Superior temporal gyrus (tissue), 1 donor: ENCODE data around the gene CPEB2.

Source experiments
- DNase-seq: peaks from one replicate; pipeline ENCODE4 v3.0.0-alpha.2; 2016; ENCODE audit errors: extremely low spot score

CPEB2 gene

GRCh38 chr4:15010038-15010585 is 7.8 kb downstream of the CPEB2 start:
- peak; percentile 25 for DNase-seq

DNA sequence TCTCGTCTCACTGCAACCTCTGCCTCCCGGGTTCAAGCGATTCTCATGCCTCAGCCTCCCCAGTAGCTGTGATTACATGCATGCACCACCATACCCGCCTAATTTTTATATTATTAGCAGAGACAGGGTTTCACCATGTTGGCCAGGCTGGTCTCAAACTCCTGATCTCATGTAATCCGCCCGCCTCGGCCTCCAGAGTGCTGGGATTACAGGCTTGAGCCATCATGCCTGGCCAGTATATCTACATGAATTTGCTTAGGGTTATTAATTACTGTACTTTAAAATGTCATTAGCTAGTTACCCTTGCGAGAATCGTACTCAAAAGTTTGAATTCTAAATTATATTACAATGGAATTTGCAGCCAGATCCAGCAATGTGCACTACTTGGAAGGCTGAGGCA is 8.9 kb downstream of the CPEB2 start:
- peak; percentile 20 for DNase-seq

- DNase-seq, result peak; percentile 68
Observed at GRCh38 chr4:15012017-15012788, 9.9 kb downstream of the CPEB2 start.

- DNase-seq, result peak; percentile 46
Observed at GRCh38 chr4:15013585-15013984, 11.3 kb downstream of the CPEB2 start.

- DNase-seq, result no peak
Observed at GRCh38 chr4:15015170-15015569, 12.9 kb downstream of the CPEB2 start.

DNA sequence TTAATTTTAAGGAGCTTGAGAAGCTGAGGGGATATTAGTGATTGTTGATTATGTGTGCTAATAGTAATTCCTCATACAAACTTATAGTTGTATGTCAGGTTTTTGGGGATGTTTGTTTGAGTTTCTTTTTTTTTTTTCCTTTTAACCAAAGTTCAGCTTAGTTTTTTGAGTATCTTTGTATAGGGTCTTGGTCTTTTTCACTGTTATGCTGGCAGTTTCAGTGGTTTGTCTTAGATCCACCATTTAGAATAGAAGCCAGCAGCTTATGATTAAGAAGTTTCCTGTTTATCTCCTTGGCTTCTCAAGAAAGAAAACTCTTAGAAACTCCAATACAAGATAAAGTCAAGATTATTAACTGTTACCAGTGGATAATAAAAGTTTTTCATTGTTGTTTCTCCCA is 16.1 kb downstream of the CPEB2 start:
- no peak for DNase-seq

GRCh38 chr4:15020502-15021286 is 18.4 kb downstream of the CPEB2 start:
- peak; percentile 75 for DNase-seq

DNA sequence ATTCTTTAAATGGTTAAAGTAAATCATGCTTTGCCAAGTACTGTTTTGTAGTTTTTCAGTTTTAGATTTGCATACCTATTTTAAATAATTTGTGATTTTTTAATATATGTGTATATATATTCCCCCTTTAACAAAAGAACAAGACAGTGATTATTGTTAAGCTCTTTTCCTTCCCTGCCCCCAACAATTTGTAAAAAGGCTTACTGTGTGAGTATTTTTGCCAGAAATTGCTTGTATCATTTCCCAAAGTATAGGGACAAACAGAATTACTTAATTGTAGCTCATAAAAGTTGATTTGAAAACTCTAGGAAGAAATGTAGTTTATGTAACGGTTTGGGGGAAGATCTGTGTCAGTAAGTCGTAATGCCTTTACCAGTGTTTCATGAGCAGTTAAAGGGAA is 19.0 kb downstream of the CPEB2 start:
- DNase-seq, result peak; percentile 79

DNA sequence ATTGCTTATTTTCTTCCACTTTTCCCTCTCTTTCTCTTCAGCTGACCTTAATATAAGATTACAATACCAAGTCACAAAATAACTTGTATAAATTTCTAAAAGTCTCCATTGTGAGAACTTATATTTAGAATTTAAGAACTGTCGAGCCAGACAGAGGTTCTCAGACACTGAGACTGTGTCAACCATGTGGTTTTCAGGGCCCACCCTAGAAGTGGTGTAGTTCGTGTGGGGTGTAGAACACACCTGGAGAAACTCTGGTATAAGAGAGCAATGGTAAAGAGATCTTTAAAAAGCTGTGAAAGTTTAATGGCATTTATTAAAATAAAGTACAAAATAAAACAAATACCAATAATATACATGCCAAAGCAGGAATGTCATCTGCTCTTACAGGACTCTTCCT is 19.7 kb downstream of the CPEB2 start:
- no peak for DNase-seq

DNA sequence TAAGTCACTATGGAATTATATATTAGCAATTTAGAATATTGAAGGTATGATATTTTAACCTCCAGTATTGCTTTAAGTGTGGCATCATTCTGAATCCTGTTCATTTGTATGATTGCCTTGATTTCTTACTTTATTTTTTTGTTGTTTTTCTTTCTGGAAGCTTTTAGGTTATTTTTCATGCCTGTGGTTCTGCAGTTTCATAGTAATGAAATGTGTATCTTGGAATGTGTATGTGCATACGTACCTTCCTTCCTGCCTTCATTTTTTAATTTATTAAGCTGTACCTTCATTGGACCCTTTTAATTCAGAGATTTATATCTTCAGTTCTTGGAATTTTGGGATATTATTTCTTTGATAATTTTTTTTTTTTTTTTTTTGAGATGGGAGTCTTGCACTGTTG is 22.1 kb downstream of the CPEB2 start:
- no peak for DNase-seq

DNA sequence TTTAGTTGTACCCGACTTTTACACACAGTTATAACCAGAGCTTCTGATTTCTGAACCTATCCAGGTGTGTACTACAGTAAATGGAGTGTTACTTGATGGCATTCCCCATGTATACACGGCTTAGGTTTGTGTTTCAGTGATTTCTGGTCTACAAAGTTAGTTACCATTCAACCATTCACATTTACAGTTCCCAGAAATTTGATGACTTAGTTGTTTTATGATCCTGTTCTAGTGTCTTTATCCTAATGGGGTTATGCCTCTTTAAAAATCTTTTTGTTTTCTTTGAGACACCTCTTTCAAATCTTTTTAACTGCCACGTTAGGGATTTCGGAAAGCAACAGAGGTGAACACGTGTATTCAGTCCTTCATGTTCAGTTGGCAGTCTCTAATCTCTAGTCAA is 23.4 kb downstream of the CPEB2 start:
- no peak for DNase-seq

DNA sequence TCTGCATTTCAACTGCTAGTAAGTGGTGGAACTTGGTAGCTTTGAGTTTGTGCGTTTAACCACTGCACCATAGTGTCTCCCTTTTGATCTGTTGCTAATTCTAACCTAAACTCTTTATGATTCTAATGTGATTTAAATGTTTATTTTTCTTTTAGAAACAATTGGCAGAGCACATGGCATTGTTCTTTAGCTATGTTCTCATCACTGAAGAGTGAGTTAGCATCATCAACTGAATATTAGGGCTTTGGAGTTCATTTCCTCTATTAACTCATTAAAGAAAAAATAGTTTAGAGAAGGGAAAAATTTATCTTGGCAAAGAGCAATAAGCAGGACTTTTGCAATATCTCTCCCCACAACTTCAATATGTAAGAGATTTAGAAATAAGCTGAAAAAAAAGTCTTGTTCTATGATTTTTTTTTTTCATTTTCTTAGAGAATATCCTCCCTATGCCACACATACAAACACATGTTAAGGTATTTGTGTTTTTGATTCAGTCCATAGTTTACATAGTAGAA is 25.7 kb downstream of the CPEB2 start:
- no peak for DNase-seq

DNA sequence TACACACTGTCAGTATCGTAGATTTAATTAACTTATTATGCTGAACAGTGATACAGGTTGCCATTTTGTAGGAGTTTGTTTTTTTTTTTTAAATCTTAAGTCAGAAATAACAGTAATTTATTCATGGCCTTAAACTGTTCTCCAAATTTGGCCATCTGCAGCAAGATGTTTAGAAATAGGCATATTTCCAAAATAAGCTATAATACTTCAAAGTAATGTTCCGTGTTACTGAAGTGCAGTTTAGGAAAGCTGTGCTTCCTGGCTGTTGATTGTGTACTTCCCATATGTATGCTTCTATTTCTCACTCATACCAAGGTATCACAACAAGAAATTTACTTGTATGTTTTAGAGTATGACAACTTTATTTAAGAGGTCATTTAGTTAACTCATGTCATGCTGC is 28.9 kb downstream of the CPEB2 start:
- DNase-seq, result no peak

DNA sequence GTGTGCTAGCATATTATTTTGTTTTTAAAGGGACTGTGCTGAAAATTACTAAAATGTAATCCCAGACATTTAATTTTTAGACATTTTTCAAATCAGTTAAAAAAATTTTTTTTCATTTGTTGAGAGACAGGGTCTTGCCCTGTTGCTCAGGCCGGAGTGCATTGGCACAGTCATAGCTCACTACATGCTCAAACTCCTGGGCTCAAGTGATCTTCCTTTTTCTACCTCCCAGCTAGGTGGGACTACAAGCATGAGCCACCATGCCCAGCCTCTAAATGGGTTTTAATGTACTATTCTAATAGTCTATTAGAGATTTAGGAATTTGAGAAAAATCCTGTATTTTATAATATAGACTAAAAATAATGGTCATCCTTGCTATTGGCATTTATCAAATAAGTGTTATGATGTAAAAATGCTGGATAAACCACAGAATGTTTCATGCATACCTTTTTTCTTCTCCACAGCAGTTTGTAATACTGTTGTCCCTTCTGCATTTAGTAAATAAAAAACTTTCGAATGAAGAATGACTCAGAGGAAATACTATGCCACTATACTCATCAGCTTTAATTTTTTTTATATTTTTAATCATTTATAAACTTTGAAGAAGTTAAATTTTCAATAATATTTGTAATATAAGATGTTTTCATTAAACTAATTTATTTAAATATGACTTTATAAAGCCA is 29.9 kb downstream of the CPEB2 start:
- no peak for DNase-seq

GRCh38 chr4:15034071-15034764 is 31.9 kb downstream of the CPEB2 start:
- DNase-seq, result no peak

GRCh38 chr4:15035159-15035558 is 32.9 kb downstream of the CPEB2 start:
- DNase-seq, result peak; percentile 20

GRCh38 chr4:15037923-15038541 is 35.8 kb downstream of the CPEB2 start:
- no peak for DNase-seq

DNA sequence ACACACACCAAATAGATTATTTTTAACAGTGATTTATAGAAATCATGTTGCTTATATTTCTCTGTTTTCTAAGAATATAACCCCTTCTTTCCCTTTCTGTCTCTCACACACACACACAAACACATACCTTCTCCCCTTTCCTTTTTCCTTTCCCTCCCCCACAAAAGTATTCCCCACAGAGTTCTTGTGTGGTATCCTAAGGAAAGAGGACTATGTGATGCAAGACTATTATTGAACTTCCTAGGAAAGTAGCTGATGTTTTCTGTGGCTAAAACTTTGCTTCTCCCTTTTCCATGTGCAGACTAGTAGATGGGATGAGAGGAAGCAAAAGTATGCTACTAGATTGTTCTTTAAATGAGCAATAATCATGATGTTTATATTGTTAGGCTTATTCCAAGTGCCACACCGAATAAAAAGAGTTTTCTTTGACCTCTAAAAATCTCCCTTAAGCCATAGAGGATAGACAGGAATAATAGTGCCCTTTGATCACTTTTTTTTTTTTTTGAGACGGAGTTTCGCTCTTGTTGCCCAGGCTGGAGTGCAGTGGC is 38.7 kb downstream of the CPEB2 start:
- DNase-seq, result peak; percentile 57

DNA sequence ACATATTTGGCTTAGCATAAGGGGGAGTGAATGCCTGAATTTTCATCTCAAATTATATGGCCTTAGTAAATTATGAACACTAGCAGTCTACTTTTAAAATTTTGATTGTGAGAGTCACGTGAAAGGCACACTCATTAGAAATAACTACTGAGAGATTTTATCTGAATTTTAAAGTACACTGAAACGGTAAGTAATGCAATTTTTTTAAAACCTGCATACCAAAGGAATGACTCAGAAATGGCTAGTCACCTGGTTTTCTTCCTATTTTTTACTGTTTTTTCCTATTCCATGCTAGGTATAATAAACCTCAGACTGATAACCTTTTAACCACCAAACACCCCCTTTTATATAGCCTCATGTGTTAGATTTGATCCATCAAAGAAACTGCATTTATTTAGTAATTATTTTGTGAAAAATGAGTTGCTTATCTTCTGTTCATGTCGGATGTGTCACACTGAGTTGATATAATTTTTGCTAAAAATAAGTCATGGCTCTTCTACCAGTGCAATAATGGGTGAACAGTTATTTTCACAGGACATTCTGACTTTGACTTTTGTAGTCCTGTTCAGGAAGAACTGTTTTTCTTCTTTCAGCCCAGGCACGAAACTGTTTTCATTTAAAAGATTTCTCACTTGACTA is 40.4 kb downstream of the CPEB2 start:
- no peak for DNase-seq

DNA sequence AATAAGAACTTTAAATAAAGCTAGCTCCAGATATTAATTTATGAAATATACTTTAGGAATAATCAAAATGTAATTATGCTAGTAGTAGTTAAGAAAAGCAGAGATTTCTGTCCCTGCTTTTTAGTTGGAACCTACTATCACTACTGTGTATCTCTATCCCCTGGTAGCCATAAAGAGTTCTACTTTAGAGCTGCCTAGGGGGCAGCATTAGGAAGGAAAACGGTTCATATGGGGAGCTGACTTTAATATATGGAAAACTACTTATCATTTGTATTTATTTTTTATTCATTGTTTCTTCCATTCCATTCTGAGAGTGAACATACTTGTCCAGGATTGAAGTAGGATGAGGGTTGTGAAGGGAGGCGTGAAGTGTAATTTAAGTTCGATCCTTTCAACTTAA is 40.9 kb downstream of the CPEB2 start:
- peak; percentile 83 for DNase-seq
